Natural killer cell (primary cell): Measurements from ENCODE around the gene GREM2. TPM values are rescaled to one million over a fixed set of nuclear protein-coding genes. Genes with fewer than 3 reads are reported as not detected.

Experiments
- ATAC-seq, 3 donors: fragments of 150-1000 bp in 2 of 3; fragments of 200-7000 bp in 1 of 3; cut with Tn5 transposase; 1 replicate in 1 of 3; 2 replicates in 2 of 3; pipeline ENCODE4 v1.10.0; 2021; ENCODE audit warnings: mild to moderate bottlenecking in 2 of 3, moderate library complexity in 2 of 3
- DNase-seq, 2 donors: peaks; one replicate each; pipeline versions ENCODE4 v3.0.0 to v3.0.0-alpha.2; 2013 to 2021; ENCODE audit warnings: mixed read lengths in 1 of 2
- H3K27ac ChIP-seq: one replicate; pipeline ENCODE4 v1.5.1; 2013; ENCODE audit warnings: mild to moderate bottlenecking, low read length
- H3K27me3 ChIP-seq: one replicate; pipeline ENCODE4 v1.6.1; 2013; ENCODE audit warnings: low read length; ENCODE audit not compliant: control insufficient read depth, insufficient read depth
- H3K36me3 ChIP-seq: one replicate; pipeline ENCODE4 v1.6.1; 2013; ENCODE audit warnings: low read length; ENCODE audit not compliant: control insufficient read depth, insufficient read depth
- H3K4me1 ChIP-seq: one replicate; pipeline ENCODE4 v1.6.1; 2013; ENCODE audit warnings: low read length; ENCODE audit not compliant: control insufficient read depth, insufficient read depth
- H3K4me3 ChIP-seq: one replicate; pipeline ENCODE4 v1.5.1; 2013; ENCODE audit warnings: low read length
- H3K9me3 ChIP-seq: one replicate; pipeline ENCODE4 v1.6.1; 2013; ENCODE audit warnings: low read length; ENCODE audit not compliant: control insufficient read depth, insufficient read depth
- H3K27ac Mint-ChIP-seq, 2 donors: one replicate each; pipeline ENCODE4 v1.8.0; 2022; ENCODE audit warnings: mild to moderate bottlenecking in 2 of 2, mixed read lengths in 2 of 2, moderate library complexity in 1 of 2
- H3K27me3 Mint-ChIP-seq, 2 donors: one replicate each; pipeline ENCODE4 v1.8.0; 2022; ENCODE audit warnings: low read depth in 2 of 2, mixed read lengths in 2 of 2
- H3K36me3 Mint-ChIP-seq: one replicate; pipeline ENCODE4 v1.8.0; 2022; ENCODE audit warnings: mixed read lengths
- H3K4me1 Mint-ChIP-seq, 2 donors: one replicate each; pipeline ENCODE4 v1.8.0; 2022; ENCODE audit warnings: mixed read lengths in 2 of 2
- H3K4me3 Mint-ChIP-seq: one replicate; pipeline ENCODE4 v1.8.0; 2022; ENCODE audit warnings: mild to moderate bottlenecking, moderate library complexity, mixed read lengths
- H3K9me3 Mint-ChIP-seq, 2 donors: one replicate each; pipeline ENCODE4 v1.8.0; 2022; ENCODE audit warnings: mixed read lengths in 2 of 2
- CTCF ChIP-seq: fragments of 200-600 bp; IDR thresholded peaks from one replicate; pipeline ENCODE4 v1.8.0; 2022; ENCODE audit warnings: antibody characterized with exemption
- WGBS: methylation state at CpG from one replicate; pipeline ENCODE4 v1.1.7; 2013; ENCODE audit warnings: missing lambda C conversion rate; ENCODE audit not compliant: insufficient coverage; 5-methylcytosine and 5-hydroxymethylcytosine counted together
- intact Hi-C: fragments of 100-400 bp; cut with micrococcal nuclease; formaldehyde crosslinking; loops from one replicate; pipeline ENCODE4 v1.14.2; 2022
- total RNA-seq, 4 donors: library from RNA; stranded (reverse); fragments of 120-200 nt in 1 of 4; gene quantifications; one replicate each; pipeline versions ENCODE4 v1.2.3 to v1.2.4, GENCODE V29; 2013 to 2022

The GREM2 gene
- total RNA-seq, 3 donors from 2014 or later (not counting 1 experiment from before 2014, with no cell fraction given) = 0.08 to 0.34 TPM; not detected in 1

DNA sequence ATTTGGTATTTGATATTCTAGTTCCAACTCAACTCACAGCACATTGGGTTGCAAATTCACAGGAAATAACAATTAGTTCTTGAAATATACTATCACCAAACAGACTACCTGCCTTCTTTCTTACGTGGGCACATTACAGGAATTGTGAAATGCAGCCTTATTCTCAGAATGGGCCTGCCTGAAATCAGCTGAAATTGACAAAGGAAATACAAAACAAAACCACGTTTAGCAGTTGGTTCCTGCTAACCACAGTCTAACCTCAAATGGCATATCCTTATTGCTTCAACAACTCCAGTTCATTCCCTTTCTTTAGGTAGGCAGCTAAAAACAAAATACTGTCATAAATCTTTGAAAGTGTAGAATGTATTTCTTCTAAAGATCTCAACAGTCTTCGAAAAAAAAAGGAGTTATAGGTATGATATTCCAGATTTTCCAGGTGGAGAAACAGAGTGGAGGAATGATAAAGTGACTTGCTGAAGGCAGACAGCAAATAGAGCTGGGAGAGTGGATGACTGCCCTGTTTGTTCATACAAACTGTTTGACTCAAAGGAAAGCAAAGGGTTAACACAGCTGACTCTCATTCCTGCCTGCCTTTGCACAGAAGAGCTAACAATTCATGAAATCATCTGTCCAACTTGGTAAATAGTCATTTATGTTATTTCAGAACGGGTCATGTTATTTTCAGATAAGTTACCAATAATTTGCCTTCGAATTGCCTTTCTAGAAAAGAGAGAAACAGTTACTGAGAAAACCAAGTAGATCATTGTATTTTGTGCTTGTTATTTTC lies 1.6 kb upstream of the GREM2 start:
- TF ChIP-seq CTCF = no peak

DNA sequence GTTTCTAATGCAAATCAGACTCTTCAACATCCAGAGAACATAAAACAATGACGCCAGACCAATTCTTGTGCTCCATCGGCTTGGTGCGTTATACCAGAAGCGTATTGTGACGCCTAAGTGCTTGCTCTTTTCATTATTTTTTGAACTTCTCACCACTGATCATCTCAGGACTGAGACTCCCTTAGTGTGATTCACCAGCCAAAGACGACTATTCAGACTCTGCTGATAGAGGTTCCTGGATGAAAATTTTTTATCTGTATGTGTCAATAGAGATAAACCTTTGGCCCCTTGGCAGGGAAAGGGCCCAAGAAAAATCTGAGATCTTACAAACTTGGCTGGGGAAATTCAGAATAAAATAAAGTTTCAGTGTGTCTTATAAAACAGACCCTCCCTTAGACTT lies 856 bp upstream of the GREM2 start:
- 54% methylated on average over 6 of the region's 6 CpGs for WGBS
- Mint-ChIP-seq H3K9me3 (no peaks in the 10 kb centered on the region), H3K36me3 (no peaks in the 10 kb centered on the region), H3K27ac (peak overlapping the region; percentile 69 to 81), H3K27me3 (peaks cover 45 to 93% of the 10 kb centered on the region in 2 donors), H3K4me1 (peaks cover 31 to 41% of the 10 kb centered on the region in 2 donors), H3K4me3 (peak overlapping the region; percentile 99)
- DNase-seq = no peak
- H3K27me3 ChIP-seq = peaks cover 7% of the 10 kb centered on the region
- no peak for ATAC-seq
- peaks cover 22% of the 10 kb centered on the region for H3K4me1 ChIP-seq
- no peak overlapping the region for H3K4me3 ChIP-seq
- no peaks in the 10 kb centered on the region for H3K9me3 ChIP-seq
- no peak overlapping the region for H3K27ac ChIP-seq
- no peak for TF ChIP-seq CTCF
- intact Hi-C loops = loop anchor here (2.0 kb wide), 1 partner anchor 36 kb away; no protein-coding TSS in a partner anchor
- no peaks in the 10 kb centered on the region for H3K36me3 ChIP-seq

More for the DNA sequence above, 1.6 kb upstream of the GREM2 start:
- ATAC-seq = peak in 1 of 3 donors; percentile 21
- intact Hi-C loops = loop anchor here (2.0 kb wide), 1 partner anchor 37 kb away; no protein-coding TSS in a partner anchor
- Histone ChIP-seq H3K4me3 (no peak overlapping the region), H3K9me3 (no peaks in the 10 kb centered on the region), H3K27me3 (peaks cover 7% of the 10 kb centered on the region), H3K27ac (no peak overlapping the region), H3K4me1 (peaks cover 22% of the 10 kb centered on the region), H3K36me3 (no peaks in the 10 kb centered on the region)
- H3K36me3 Mint-ChIP-seq = no peaks in the 10 kb centered on the region
- H3K27me3 Mint-ChIP-seq = peaks cover 45 to 88% of the 10 kb centered on the region in 2 donors
- DNase-seq = peak in 1 of 2 donors; percentile 7
- 29% methylated on average over 5 of the region's 5 CpGs for WGBS
- peaks cover 31 to 41% of the 10 kb centered on the region in 2 donors for H3K4me1 Mint-ChIP-seq
- no peaks in the 10 kb centered on the region for H3K9me3 Mint-ChIP-seq
- peak overlapping the region in 1 of 2 donors; percentile 38 for H3K27ac Mint-ChIP-seq
- peak overlapping the region; percentile 99 for H3K4me3 Mint-ChIP-seq

DNA sequence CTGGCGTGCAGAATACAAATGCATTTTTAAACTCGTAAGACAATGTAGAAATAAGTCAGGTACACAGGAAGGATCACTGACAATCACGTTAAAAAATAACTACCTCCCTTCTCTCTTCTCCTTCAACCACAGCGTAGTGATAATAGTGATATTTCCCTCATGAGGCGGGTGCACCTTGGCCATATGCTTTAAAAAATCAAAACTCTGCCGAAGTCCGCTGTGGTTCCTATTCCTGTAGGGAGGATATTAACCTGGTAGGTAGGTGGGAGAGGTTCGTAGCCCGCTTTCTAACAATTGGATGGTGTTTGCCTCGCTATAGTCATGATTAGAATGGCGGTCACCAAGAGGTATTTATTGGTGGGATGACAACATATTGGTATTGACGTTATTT lies 732 bp downstream of the GREM2 start:
- ATAC-seq (no peak), DNase-seq (peak in 1 of 2 donors; percentile 4)
- Histone ChIP-seq H3K27ac (no peak overlapping the region), H3K4me3 (peak overlapping the region; percentile 57), H3K9me3 (no peaks in the 10 kb centered on the region), H3K4me1 (peaks cover 22% of the 10 kb centered on the region), H3K27me3 (peaks cover 7% of the 10 kb centered on the region), H3K36me3 (no peaks in the 10 kb centered on the region)
- intact Hi-C loops = no loop called here
- H3K4me1 Mint-ChIP-seq = peaks cover 31 to 41% of the 10 kb centered on the region in 2 donors
- no peaks in the 10 kb centered on the region for H3K9me3 Mint-ChIP-seq
- no peaks in the 10 kb centered on the region for H3K36me3 Mint-ChIP-seq
- peak overlapping the region; percentile 99 for H3K4me3 Mint-ChIP-seq
- no peak for TF ChIP-seq CTCF
- 30% methylated on average over 12 of the region's 12 CpGs for WGBS
- H3K27me3 Mint-ChIP-seq = peaks cover 44 to 87% of the 10 kb centered on the region in 2 donors
- peak overlapping the region; percentile 69 to 81 for H3K27ac Mint-ChIP-seq
